GM18858 (cell line): ENCODE results near the gene RNF11.

Source experiments
- ATAC-seq: cut with Tn5 transposase; IDR thresholded peaks from one replicate; pipeline ENCODE4 v1.9.1; 2021; ENCODE audit not compliant: unreplicated experiment

The RNF11 gene

DNA sequence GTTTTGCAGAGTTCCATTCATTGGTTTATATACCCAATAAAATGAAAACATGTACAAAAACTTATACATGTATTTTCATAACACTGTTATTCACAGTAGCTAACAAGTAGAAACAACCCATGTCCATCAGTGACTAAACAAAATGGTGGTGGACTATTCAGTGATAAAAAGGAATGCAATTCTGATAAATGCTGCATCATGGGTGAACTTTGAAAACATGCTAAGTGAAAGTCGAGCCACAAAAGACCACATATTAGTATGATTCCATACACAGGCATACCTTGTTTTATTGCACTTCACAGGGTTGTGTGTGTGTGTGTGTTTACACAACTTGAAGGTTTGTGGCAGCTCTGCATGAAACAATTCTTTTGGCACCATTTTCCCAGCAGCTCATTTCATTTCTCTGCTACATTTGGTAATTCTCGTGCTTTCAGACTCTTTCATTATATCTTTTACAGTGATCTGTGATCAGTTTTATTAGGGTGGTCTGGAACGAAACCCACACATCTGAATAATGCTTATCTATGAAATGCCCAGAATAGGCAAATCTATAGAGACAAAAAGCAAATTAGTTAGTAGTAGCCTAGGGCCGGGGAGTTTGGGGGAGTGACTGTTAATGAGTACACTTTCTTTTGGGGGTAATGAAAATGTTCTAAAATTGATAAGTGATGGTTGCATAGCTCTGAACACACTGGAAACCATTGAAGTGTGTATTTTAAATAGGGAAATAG is 27.2 kb downstream of the RNF11 start:
- no peak for ATAC-seq

DNA sequence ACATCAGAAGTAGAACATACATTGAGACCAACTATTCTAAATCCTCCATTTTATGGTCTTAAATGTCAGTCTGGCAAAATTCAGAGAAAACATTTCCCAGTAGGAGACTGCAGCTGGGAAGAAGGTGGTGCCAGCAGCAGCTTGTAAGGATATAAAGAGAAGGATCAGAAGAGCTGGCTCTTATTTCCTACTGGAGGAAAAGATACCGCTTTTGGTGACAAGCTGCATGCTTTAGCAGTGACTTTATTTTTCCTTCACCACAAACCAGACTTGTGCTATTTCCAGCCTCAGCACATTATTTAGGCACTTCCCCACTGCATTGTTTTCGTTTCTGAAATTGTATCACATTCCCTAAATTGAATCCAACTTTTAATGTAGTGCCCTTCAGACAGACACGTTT is 28.4 kb downstream of the RNF11 start:
- no peak for ATAC-seq

DNA sequence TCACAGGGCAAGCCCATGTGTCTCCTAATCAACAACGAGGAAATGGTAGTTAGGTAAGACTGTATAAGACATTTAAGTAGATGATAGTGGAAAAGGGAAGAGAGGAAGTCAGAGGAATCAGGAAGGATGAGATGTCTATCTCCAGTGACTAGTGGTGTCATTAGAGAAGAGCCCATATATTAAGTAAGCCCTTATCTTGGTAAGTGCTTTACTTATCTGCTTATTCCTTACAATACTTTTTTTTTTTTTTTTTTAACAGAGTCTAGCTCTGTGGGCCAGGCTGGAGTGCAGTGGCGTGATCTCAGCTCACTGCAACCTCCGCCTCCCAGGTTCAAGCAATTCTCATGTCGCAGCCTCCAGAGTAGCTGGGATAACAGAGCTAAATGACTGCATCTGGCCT is 29.5 kb downstream of the RNF11 start:
- no peak for ATAC-seq

DNA sequence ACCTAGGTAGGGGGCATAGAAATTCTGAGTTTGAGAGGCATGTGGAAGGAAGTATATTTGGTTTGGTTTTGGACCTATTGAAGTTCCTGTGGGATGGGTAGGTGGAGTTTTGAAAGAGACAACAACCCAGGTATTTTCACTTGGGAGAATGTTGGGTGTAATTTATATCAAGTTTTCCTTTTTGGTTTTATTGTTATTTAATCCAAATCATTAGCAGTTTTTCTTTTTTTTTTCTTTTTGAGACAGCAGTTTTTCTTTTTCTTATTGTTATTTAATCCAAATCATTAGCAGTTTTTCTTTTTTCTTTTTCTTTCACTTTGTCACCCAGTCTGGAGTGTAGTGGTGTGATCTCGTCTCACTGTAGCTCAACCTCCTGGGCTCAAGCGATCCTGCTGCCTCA is 30.1 kb downstream of the RNF11 start:
- ATAC-seq: no peak

DNA sequence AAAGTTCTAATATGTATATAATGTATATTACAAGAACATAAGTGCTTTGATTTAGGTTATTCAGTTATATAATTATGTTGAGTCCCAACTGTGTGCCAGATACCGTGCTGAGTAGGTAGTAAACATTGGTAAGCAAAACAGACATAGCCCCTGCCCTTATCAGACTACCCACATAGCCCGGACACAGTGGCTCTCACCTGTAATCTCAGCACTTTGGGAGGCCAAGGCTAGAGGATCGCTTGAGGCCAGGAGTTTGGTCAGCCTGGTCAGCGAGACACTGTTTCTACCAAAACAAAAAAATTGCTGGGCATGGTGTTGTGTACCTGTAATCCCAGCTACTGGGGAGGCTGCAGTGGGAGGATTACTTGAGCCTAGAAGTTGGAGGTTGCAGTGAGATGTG is 30.7 kb downstream of the RNF11 start:
- no peak for ATAC-seq

DNA sequence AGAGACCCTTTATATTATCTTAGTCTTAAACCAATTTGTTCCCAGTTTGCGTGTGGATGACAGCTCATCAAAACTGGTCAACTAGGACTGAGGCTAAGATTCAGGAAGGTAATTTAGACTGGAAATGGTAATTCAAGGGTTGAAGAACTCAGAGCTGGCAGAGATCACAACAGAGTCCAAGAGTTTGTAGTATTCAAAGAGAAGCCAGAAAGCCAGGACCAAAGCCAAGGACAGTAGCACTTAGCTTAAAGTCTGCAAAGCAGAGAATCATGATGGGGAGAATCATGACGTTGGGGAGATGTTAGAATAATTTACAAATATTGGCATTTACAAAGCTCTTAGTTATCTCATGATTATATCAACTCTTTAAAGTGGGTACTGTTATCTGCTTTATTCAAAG is 32.6 kb downstream of the RNF11 start:
- ATAC-seq: no peak

DNA sequence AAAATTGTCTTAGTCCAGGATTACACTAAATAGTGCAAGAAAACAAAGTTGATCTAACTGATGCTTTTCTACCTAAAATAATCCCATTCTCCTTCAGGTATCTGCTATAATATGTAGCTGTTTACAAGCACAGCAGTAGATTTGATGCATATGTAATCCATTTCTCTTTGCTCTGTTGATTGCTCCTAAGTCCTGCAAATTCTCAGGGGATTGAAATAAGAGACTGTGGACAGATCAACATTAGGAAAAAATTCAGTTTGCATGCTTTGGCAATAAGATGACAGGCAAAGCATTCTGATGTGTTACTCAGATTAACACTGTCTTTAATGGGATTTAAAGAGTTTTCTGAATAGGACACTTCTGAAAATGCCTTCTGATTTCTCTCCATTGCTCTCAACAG is 34.7 kb downstream of the RNF11 start:
- ATAC-seq: no peak

DNA sequence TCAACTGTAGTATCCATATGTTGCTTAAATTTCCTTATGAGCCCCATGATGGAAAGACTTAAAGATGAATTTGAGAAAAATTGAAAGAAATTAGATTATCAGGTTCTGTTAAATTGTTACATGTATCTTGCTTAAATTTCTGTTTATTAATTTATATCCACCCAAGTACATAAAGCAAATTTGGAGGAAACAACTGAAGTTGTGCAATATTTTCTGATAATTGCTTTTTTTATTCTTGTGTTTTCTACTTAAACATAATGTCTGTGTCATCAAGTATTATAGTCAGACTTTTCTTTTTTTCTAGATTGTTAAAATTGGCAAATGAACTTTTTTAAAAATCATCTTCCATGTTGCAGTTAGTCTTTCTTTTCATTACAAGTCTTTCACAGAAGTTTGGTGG is 36.8 kb downstream of the RNF11 start:
- ATAC-seq: no peak

DNA sequence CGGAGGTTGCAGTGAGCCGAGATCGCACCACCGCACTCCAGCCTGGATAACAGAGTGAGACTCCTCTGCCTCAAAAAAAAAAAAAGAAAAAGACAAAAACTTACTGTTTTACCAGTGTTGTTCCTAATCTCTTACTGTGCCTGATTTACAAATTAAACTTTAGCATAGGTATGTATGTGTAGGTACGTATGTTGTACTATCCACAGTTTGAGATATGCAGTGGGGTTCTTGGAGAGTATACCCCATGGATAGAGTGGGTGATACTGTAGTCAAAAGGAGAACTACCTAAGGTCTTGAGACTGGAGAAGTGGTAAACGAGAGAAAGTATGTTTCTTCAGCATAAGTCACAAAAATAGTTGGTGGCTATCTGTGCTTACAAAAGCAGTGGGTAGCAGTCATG is 38.6 kb downstream of the RNF11 start:
- ATAC-seq: no peak

DNA sequence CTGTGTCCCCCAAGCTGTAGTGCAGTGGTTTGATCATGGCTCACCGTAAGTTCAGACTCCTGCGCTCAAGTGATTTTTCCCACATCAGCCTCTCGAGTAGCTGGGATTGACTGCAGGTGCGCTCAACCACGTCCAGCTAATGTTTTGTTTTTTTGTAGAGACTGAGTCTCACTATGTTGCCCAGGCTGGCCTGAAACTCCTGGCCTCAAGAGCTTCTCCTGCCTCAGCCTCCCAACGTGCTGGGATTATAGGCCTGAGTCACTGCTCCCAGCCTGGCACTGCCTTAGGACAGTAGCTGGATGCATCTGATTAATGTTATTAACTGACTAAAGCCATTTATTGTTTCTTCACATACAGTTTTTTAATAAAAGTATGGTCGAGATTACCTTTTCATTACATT is 40.2 kb downstream of the RNF11 start:
- no peak for ATAC-seq

DNA sequence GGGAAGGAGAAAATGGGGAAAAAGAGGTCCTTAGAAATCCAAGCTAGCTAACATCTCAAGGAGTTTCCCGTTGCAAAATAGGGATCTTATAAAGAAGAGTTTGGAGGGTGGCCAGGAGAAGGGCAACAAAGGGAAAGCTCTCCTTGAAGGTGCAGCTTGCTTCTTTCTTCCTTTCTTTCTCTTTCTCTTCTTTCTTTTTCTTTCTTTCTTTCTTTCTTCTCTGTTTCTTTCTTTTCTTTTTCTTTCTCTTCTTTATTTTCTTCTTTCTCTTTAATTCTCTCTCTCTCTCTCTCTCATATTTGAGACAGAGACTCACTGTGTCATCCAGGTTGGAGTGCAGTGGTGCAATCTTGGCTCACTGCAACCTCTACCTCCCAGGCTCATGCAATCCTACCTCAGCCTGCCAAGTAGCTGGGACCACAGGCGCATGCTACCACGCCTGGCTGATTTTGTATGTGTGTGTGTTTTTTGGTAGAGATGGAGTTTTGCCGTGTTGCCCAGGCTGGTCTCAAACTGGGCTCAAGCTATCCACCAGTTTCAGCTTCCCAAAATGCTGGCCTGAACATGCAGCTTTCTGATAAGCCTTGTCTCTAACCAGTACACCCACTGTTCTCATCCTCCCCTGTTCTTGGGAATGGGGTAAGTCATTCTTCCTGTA is 44.4 kb downstream of the RNF11 start:
- ATAC-seq: no peak

DNA sequence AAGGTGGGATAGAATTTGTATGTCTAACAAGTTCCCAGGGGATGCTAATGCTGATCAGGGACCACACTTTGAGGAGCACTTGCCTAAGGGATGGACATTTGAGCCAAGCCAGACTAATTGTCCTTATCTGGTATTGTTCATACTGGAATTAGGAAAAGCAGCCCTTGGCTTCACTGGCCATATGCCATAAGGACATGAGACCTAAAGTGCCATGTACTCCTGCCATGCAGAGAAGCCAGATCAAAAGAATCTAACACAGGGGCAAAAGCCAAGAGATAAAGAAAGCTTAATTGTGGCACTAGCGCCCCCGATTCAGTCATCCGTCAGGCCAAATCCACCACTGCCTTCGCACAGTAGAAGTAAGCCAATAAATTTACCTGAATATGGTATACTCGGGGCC is 45.7 kb downstream of the RNF11 start:
- ATAC-seq: no peak

DNA sequence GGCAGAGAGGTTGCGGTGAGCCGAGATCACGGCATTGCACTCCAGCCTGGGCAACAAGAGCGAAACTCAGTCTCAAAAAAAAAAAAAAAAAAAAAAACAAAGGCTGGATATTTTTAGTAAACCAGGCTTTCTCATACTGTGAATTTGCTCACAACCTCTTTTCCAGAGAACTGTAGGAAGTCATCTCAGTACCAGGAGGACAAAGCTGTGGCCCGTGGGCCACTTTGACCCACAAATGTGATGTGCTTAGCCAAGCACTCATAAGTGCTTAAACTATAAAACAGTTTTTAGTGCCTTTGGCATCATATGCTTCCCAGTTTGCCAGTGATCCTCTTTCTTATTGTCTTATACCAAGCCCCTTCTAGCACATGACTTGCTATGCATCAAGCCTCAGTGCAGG is 46.5 kb downstream of the RNF11 start:
- no peak for ATAC-seq

DNA sequence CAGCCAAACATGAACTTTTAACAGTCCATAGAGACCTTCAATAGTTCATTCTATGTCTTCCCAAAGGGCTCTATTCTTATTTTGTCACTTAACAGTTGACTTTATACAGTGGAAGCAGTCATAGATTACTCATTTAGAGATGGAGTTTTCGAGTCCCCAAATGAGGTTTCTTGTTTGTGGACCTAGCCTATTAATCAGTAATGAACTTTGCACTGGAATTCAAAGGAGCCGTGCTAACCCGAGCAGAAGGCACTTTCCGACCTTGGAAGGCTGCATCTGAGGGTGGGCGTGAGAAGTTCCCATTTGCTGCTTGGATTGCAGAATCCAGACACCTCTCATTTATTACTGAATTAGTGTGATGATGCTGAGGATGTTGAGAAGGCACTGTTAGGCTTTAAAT is 47.9 kb downstream of the RNF11 start:
- no peak for ATAC-seq

DNA sequence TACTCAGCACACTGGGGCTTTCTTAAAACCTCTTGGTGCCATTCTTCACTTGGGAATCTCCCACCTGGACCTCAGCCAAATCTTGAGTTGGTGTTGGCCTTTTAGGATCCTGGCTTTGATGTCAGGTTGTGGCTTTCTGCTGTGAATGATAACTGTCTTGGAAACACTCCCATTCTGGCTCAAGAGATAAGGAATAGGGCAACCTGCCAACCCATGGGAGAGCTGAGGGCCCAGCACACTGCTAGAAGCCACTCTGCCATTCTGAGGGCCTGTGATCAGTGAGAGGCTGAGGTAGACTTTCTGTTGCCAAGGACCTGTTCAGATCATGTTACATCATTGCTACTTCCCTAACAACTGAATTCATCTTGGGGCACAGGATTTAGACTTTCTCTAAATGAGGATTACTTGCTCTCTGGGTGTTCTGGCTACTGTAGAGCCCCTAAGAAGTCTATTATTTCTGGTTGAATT is 48.4 kb downstream of the RNF11 start:
- peak; percentile 12 for ATAC-seq

DNA sequence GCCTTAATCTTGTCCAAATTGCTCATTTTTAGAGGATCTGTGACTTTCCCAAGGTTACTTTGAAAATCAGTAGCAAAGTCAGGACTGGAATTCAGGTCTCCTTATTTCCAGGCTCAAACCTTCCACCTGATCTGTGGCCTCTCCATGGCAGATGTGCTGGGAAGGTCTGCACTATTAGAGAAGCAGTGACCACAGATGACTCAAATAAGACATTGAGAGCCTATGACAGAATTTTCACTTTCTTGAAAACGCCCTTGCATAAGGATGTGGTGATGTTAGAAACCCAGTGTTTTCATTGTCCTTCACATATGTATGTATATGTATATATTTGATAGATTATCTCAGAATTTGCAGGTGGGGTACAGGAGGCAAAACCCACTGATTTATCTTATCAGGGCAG is 49.0 kb downstream of the RNF11 start:
- peak; percentile 91 for ATAC-seq

DNA sequence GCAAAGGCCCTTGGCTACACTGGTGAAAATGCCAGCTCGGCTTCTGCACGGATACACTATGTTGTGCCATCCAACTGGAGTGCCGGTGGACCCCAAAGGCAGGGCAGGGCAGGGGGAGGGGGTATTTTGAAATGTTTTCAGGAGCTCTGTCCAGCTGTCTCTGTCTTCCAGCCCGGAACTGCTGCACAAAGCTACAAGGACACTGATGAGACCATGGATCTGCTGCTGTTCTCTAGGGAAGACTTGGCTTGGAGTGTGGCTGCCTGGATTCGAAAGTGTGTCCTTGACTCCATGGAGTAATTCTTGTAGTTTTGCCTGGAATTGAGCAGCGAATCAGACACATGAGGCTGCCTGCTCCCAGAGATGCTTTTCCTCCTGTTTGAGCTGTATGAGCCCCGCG is 51.9 kb downstream of the RNF11 start:
- ATAC-seq: no peak

DNA sequence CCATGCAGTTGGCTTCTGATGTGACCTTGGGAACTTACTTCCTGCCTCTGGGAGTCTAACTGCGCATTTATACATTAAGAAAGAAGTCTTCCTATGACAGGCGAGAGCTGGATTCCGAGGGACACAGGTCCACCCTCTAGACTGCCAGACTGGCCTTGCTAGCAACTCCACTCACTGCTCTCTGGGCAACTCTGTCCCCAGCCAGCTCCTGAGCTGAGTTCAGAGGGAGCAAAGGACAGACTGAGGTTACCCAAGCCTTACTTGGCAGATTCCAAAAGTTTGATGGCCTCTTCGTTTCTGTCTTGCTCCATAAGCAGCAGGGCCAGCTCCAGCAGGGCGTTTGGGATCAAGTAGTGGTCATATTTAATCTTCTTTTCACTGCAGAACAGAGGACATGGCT is 52.5 kb downstream of the RNF11 start:
- no peak for ATAC-seq

DNA sequence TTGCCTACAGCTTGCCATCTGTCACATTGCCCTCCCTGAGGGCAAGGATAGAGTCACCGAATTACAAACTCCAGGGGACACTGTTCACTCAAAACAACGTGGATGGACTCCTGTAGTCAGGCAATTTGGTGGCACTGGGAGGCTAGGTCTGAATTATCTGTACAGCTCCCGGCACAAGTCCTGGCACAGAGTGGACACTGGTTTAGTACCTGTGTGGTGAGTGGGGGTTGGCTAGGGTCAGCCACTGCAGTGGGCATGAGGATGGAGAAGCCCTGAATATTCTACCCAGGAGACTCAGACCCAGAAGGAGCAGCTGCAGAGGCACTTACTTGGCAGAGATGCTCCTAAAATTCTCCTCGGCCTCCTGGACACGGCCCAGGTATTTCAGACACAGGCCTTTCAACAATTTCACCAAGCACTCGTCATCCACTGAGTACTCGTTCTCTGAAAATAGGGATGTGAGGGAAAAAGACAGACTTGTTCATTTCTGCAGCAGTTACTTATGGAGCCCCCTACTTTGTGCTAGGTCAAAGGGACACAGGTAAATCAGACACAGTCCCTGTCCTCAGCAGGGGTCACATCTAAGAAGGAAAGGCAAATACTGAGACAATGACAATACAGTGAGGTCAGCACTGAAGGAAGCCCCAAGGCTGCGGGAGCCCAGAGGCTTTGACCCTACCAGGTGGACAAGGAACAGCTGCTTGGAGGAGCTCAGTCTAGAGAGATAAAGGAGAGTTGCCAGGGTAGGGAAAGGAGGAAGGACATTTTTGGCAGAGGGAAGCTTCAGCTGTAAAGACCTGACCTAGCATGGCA is 53.8 kb downstream of the RNF11 start:
- ATAC-seq: no peak

DNA sequence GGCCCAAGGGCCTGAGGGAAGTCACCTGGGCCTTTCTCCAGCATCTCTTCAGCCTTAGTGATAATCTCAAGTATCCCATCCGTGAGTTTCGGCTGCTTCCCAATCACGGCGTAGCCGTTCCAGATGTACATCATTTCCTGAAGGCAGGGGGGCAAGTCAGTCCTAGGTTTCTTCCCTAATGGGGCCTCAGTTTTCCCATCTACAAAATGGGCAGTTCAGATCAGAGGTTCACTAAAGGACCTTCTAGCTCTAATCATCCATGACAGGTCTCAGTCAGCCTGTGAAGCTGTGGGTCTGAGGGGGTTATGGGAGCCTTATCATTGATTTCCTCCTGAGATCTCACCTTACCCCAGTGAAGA is 54.4 kb downstream of the RNF11 start:
- ATAC-seq: no peak

DNA sequence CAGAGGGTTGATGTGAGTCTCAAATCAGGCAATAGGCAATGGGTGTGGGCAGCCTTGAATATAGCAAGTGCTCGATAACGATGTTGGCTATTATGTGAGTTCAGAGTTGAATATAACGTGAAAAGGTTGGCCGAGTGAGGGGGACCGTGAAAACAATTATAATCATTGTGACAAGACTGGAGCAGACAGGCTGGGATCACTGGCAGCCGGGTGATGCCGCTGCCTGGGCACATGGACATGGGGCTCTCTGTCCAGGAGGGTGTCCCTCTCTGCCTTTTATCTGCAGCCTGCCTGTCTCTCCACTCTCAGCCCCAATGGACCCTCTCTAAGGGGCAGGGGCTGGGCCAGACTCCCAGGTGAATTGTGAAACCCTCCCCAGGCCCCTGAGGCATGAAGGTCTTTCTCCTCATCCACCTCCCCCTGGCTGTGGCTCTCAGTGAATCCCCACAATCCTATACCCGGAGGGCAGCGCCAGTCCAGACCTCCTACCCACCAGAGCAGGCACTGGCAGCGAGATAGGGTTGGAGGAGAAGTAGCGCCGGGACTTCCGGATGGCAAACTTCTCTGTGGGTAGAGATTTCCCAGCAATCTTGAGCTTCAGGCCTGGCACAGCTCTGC is 57.9 kb downstream of the RNF11 start:
- ATAC-seq: no peak
